Nephron (organoid): ENCODE data around the gene UQCC5.

ENCODE experiments used
- H3K27ac Mint-ChIP-seq, 3 experiments: 2 replicates each; pipeline ENCODE4 v1.8.0; 2020; ENCODE audit warnings: mixed read lengths in 3 of 3, mild to moderate bottlenecking in 2 of 3, moderate library complexity in 1 of 3
- H3K27me3 Mint-ChIP-seq: 2 replicates; pipeline ENCODE4 v1.8.0; 2021; ENCODE audit warnings: low read depth, mild to moderate bottlenecking, moderate library complexity, mixed read lengths
- H3K36me3 Mint-ChIP-seq: 2 replicates; pipeline ENCODE4 v1.8.0; 2020; ENCODE audit warnings: low read depth, mixed read lengths
- H3K4me1 Mint-ChIP-seq: 2 replicates; pipeline ENCODE4 v1.8.0; 2020; ENCODE audit warnings: mixed read lengths
- H3K4me3 Mint-ChIP-seq, 3 experiments: 2 replicates each; pipeline ENCODE4 v1.8.0; 2020; ENCODE audit warnings: mild to moderate bottlenecking in 3 of 3, mixed read lengths in 3 of 3, moderate library complexity in 2 of 3
- H3K9me3 Mint-ChIP-seq: 2 replicates; pipeline ENCODE4 v1.8.0; 2020; ENCODE audit warnings: mixed read lengths
- CTCF ChIP-seq, 3 experiments: fragments of 200-600 bp; sonication (generic); IDR thresholded peaks; one replicate each; pipeline ENCODE4 v1.5.0; 2021; ENCODE audit warnings: antibody characterized with exemption in 3 of 3; ENCODE audit not compliant: unreplicated experiment in 3 of 3

Gene UQCC5

GRCh38 chr3:52502808-52503350 lies 33.5 kb upstream of the UQCC5 start:
- Mint-ChIP-seq H3K4me3 (no peak overlapping the region), H3K27ac (no peak overlapping the region), H3K9me3 (no peaks in the 10 kb centered on the region), H3K4me1 (no peaks in the 10 kb centered on the region), H3K36me3 (no peaks in the 10 kb centered on the region), H3K27me3 (peaks cover 4% of the 10 kb centered on the region)
- no peak for TF ChIP-seq CTCF (IDR thresholded peaks at IDR 0.05; ENCODE audit: unreplicated experiment in 3 of 3)

- H3K4me3 Mint-ChIP-seq: no peak overlapping the region
- no peaks in the 10 kb centered on the region for H3K4me1 Mint-ChIP-seq
- H3K36me3 Mint-ChIP-seq: no peaks in the 10 kb centered on the region
- no peak for TF ChIP-seq CTCF (IDR thresholded peaks at IDR 0.05; ENCODE audit: unreplicated experiment in 3 of 3)
- H3K27me3 Mint-ChIP-seq: peaks cover 4% of the 10 kb centered on the region
- H3K27ac Mint-ChIP-seq: no peak overlapping the region
- H3K9me3 Mint-ChIP-seq: no peaks in the 10 kb centered on the region
These were observed 32.5 kb upstream of the UQCC5 start for GRCh38 chr3:52503788-52504424.

GRCh38 chr3:52504977-52505376 lies 31.4 kb upstream of the UQCC5 start:
- peaks cover 6% of the 10 kb centered on the region for H3K27me3 Mint-ChIP-seq
- no peak overlapping the region for H3K27ac Mint-ChIP-seq
- H3K4me1 Mint-ChIP-seq: no peaks in the 10 kb centered on the region
- no peaks in the 10 kb centered on the region for H3K36me3 Mint-ChIP-seq
- no peak overlapping the region for H3K4me3 Mint-ChIP-seq
- no peaks in the 10 kb centered on the region for H3K9me3 Mint-ChIP-seq
- no peak for TF ChIP-seq CTCF (IDR thresholded peaks at IDR 0.05; ENCODE audit: unreplicated experiment in 3 of 3)

- no peaks in the 10 kb centered on the region for H3K4me1 Mint-ChIP-seq
- peaks cover 11% of the 10 kb centered on the region for H3K27me3 Mint-ChIP-seq
- H3K9me3 Mint-ChIP-seq: no peaks in the 10 kb centered on the region
- H3K27ac Mint-ChIP-seq: no peak overlapping the region
- no peak overlapping the region for H3K4me3 Mint-ChIP-seq
- TF ChIP-seq CTCF (IDR thresholded peaks at IDR 0.05; ENCODE audit: unreplicated experiment in 3 of 3): no peak
- H3K36me3 Mint-ChIP-seq: no peaks in the 10 kb centered on the region
These were observed 30.0 kb upstream of the UQCC5 start for GRCh38 chr3:52506266-52506966.

GRCh38 chr3:52507359-52507758 lies 29.0 kb upstream of the UQCC5 start:
- H3K4me3 Mint-ChIP-seq: no peak overlapping the region

More at GRCh38 chr3:52507359-52507758, 29.0 kb upstream of the UQCC5 start:
- no peak for TF ChIP-seq CTCF (IDR thresholded peaks at IDR 0.05; ENCODE audit: unreplicated experiment in 3 of 3)
- Mint-ChIP-seq H3K27ac (no peak overlapping the region), H3K36me3 (no peaks in the 10 kb centered on the region), H3K4me1 (no peaks in the 10 kb centered on the region), H3K27me3 (peaks cover 11% of the 10 kb centered on the region), H3K9me3 (no peaks in the 10 kb centered on the region)
